Activated T-helper 17 cell treated with anti-CD3 and anti-CD28 coated beads, Interleukin-2, amount 50 U/mL, for 72 hours (primary cell): Measurements from ENCODE around the gene MICAL2. TPM values are rescaled to one million over a fixed set of nuclear protein-coding genes. Genes with fewer than 3 reads are reported as not detected.
A peak's percentile ranks its signal among the peaks of the same experiment; 100 is the strongest.

Experiments used
- ATAC-seq: fragments of 150-1000 bp; cut with Tn5 transposase; replicated peaks from 2 replicates; pipeline ENCODE4 v1.10.0; 2021; ENCODE audit warnings: mild to moderate bottlenecking, moderate library complexity
- H3K27ac Mint-ChIP-seq: one replicate; pipeline ENCODE4 v1.8.0; 2022; ENCODE audit warnings: mixed read lengths
- H3K27me3 Mint-ChIP-seq: one replicate; pipeline ENCODE4 v1.8.0; 2022; ENCODE audit warnings: mixed read lengths
- H3K36me3 Mint-ChIP-seq: one replicate; pipeline ENCODE4 v1.8.0; 2022; ENCODE audit warnings: low read depth, mild to moderate bottlenecking, mixed read lengths
- H3K4me1 Mint-ChIP-seq: one replicate; pipeline ENCODE4 v1.8.0; 2022; ENCODE audit warnings: mixed read lengths
- H3K4me3 Mint-ChIP-seq: one replicate; pipeline ENCODE4 v1.8.0; 2022; ENCODE audit warnings: mild to moderate bottlenecking, mixed read lengths
- H3K9me3 Mint-ChIP-seq: one replicate; pipeline ENCODE4 v1.8.0; 2022; ENCODE audit warnings: mixed read lengths
- total RNA-seq, 2 donors: library from RNA; stranded (reverse); gene quantifications; one replicate each; pipeline ENCODE4 v1.2.3, GENCODE V29; 2022

MICAL2 gene
- total RNA-seq, 2 donors from 2014 or later, result 127 to 253 TPM

- peaks cover 98% of the 10 kb centered on the region for H3K36me3 Mint-ChIP-seq
- H3K27ac Mint-ChIP-seq, result peak overlapping the region; percentile 96
- peaks cover 4% of the 10 kb centered on the region for H3K9me3 Mint-ChIP-seq
- no peak for ATAC-seq
- no peaks in the 10 kb centered on the region for H3K27me3 Mint-ChIP-seq
- H3K4me1 Mint-ChIP-seq, result peaks cover 57% of the 10 kb centered on the region
- H3K4me3 Mint-ChIP-seq, result peak overlapping the region; percentile 95
Observed at GRCh38 chr11:12200991-12201985, 90.9 kb downstream of the MICAL2 start.

- Mint-ChIP-seq H3K9me3 (peaks cover 4% of the 10 kb centered on the region), H3K27me3 (no peaks in the 10 kb centered on the region), H3K4me1 (peaks cover 72% of the 10 kb centered on the region), H3K27ac (no peak overlapping the region), H3K4me3 (peak overlapping the region; percentile 77), H3K36me3 (peaks cover 98% of the 10 kb centered on the region)
- no peak for ATAC-seq
Observed at GRCh38 chr11:12202661-12203310, 92.4 kb downstream of the MICAL2 start.

DNA sequence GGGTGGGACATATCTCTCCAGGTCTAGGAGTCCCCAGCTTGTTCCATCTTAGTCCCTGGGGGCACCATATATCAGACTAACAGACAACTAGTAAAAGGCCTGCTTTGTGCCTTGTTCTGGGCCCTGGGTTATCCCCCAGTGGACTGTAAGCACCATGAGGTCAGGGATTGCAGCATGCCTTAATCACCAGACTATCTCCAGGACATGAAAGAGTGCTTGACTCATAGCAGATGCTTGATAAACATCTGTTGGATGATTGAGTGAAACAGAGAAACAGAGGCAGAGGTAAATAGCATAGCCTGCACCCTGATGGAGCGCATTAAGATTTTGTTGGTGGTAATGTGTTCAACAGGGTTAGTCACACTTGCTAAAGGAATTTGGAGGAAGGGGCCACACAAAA, 94.1 kb downstream of the MICAL2 start:
- peak overlapping the region; percentile 77 for H3K4me3 Mint-ChIP-seq
- peak overlapping the region; percentile 78 for H3K27ac Mint-ChIP-seq
- peaks cover 4% of the 10 kb centered on the region for H3K9me3 Mint-ChIP-seq
- H3K4me1 Mint-ChIP-seq, result peaks cover 80% of the 10 kb centered on the region
- peaks cover 98% of the 10 kb centered on the region for H3K36me3 Mint-ChIP-seq
- no peaks in the 10 kb centered on the region for H3K27me3 Mint-ChIP-seq
- ATAC-seq, result peak; percentile 57

- peak overlapping the region; percentile 96 for H3K27ac Mint-ChIP-seq
- peaks cover 4% of the 10 kb centered on the region for H3K9me3 Mint-ChIP-seq
- peak; percentile 53 for ATAC-seq
- H3K36me3 Mint-ChIP-seq, result peaks cover 98% of the 10 kb centered on the region
- H3K4me1 Mint-ChIP-seq, result peaks cover 75% of the 10 kb centered on the region
- peak overlapping the region; percentile 77 for H3K4me3 Mint-ChIP-seq
- no peaks in the 10 kb centered on the region for H3K27me3 Mint-ChIP-seq
Observed at GRCh38 chr11:12205330-12205729, 94.9 kb downstream of the MICAL2 start.

- no peak for ATAC-seq
- H3K27ac Mint-ChIP-seq, result peak overlapping the region; percentile 96
- no peaks in the 10 kb centered on the region for H3K27me3 Mint-ChIP-seq
- H3K4me3 Mint-ChIP-seq, result peak overlapping the region; percentile 77
- H3K36me3 Mint-ChIP-seq, result peaks cover 98% of the 10 kb centered on the region
- peaks cover 4% of the 10 kb centered on the region for H3K9me3 Mint-ChIP-seq
- H3K4me1 Mint-ChIP-seq, result peaks cover 68% of the 10 kb centered on the region
Observed at GRCh38 chr11:12206529-12206928, 96.1 kb downstream of the MICAL2 start.

- ATAC-seq, result peak; percentile 87
- peaks cover 68% of the 10 kb centered on the region for H3K4me1 Mint-ChIP-seq
- H3K9me3 Mint-ChIP-seq, result peaks cover 4% of the 10 kb centered on the region
- peaks cover 100% of the 10 kb centered on the region for H3K36me3 Mint-ChIP-seq
- peak overlapping the region; percentile 77 for H3K4me3 Mint-ChIP-seq
- H3K27me3 Mint-ChIP-seq, result no peaks in the 10 kb centered on the region
- peak overlapping the region; percentile 96 for H3K27ac Mint-ChIP-seq
Observed at GRCh38 chr11:12207384-12208150, 97.2 kb downstream of the MICAL2 start.

GRCh38 chr11:12209096-12209495, 98.7 kb downstream of the MICAL2 start:
- Mint-ChIP-seq H3K9me3 (no peaks in the 10 kb centered on the region), H3K4me3 (peak overlapping the region; percentile 77), H3K27ac (peak overlapping the region; percentile 41), H3K27me3 (no peaks in the 10 kb centered on the region), H3K4me1 (peaks cover 53% of the 10 kb centered on the region), H3K36me3 (peaks cover 100% of the 10 kb centered on the region)
- no peak for ATAC-seq

DNA sequence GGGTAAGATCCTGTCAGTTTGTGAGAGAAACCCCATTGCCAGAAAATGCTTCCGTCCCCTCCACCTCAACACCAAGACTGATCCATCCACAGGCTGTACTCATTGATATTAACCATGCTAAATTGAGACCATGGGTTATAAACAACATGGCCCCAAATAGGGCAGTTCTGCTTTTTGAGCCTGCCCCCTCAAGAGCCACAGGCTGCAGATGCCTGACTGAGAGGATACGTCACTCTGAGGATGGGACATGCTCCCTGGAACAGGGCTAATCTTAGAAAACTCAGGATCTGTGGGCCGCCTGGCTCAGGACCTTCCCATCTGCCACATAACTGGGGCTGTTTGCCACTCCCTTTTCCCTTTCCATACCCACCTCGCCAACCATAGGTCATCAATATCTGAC, 99.8 kb downstream of the MICAL2 start:
- H3K27me3 Mint-ChIP-seq, result no peaks in the 10 kb centered on the region
- no peak for ATAC-seq
- H3K36me3 Mint-ChIP-seq, result peaks cover 100% of the 10 kb centered on the region
- peak overlapping the region; percentile 71 for H3K27ac Mint-ChIP-seq
- peaks cover 44% of the 10 kb centered on the region for H3K4me1 Mint-ChIP-seq
- no peak overlapping the region for H3K4me3 Mint-ChIP-seq
- no peaks in the 10 kb centered on the region for H3K9me3 Mint-ChIP-seq

DNA sequence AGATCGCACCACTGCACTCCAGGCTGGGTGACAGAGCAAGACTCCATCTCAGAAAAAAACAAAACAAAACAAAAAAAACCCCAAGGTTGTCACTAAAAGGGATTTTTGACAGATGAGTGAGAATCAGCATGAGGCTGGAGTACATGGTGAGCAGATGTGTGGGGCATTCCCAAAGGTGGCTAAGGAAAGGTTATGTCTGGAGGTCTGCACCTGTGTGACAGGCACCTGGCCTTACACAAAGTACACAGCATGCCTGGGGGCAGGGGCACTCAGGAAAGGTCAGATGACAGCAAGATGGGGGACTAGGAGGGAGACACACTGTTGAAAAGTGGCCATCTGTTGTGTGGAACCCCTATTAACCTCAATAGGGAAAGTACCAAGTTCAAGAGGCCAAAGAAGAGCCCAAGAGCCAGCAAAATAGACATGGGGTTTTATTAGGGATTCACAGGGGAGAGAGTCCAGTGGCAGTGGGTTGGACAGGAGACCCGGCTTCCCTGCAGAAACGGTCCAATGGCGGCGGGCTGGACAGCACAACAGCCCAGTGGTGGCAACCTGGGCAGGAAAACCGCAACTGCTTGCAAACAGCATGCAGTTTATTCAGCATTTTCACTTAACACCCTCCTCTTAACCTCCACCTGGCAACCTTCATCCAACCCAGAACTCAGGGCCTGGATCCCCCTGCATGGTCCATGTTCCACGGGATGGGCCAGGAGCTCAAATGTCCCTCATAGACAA, 101.1 kb downstream of the MICAL2 start:
- Mint-ChIP-seq H3K27ac (peak overlapping the region; percentile 71), H3K4me1 (peaks cover 32% of the 10 kb centered on the region), H3K4me3 (no peak overlapping the region), H3K36me3 (peaks cover 100% of the 10 kb centered on the region), H3K9me3 (no peaks in the 10 kb centered on the region), H3K27me3 (no peaks in the 10 kb centered on the region)
- no peak for ATAC-seq

DNA sequence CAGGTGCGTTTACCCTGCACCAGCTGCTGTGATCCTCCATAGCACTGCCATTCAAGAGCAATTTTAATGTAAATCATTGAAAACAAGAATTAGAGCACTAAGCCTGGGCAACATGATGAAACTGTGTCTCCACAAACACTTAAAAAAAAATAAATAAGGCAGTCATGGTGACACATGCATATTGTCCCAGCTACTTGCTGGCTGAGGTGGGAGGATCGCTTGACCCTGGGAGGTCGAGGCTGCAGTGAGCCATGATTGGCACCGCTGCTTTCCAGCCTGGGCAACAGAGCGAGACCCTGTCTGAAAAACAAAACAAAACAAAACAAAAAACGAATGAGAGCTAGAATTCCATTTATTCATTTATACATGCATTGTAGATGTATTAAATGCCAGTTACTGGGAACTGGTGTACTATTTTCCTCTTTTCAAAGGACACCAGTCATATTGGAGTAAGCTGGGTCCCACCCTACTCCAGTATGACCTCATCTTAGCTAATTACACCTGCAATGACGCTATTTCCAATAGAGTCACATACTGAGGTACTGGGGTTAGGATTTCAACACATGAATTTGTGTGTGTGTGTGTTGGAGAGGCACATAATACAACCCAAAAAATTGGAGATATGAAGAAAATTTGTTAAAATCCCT, 101.9 kb downstream of the MICAL2 start:
- Mint-ChIP-seq H3K27ac (no peak overlapping the region), H3K4me3 (peak overlapping the region; percentile 28), H3K27me3 (no peaks in the 10 kb centered on the region), H3K4me1 (peaks cover 24% of the 10 kb centered on the region), H3K36me3 (peaks cover 100% of the 10 kb centered on the region), H3K9me3 (no peaks in the 10 kb centered on the region)
- ATAC-seq, result no peak

DNA sequence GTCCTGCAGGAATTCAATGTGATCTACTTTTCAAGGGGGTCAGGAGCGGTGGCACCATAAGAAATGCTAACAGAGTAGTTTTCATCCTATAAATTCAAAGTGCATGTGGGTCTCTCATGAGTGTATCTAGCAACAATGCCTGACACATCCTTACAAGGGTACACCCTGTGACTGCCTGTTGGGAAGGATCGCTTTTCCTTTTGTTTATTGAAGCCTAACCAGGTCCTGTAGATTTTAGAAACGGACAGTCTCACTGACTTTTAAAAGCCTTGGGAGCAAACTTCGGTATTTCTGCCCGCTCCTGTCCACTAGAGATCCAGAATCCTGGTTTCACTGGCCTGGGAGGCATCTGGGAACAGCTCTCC, 102.4 kb downstream of the MICAL2 start:
- Mint-ChIP-seq H3K36me3 (peaks cover 100% of the 10 kb centered on the region), H3K4me3 (peak overlapping the region; percentile 28), H3K9me3 (no peaks in the 10 kb centered on the region), H3K27ac (peak overlapping the region; percentile 52), H3K27me3 (no peaks in the 10 kb centered on the region), H3K4me1 (peaks cover 19% of the 10 kb centered on the region)
- no peak for ATAC-seq

GRCh38 chr11:12213883-12214282, 103.5 kb downstream of the MICAL2 start:
- peak; percentile 46 for ATAC-seq
- Mint-ChIP-seq H3K4me1 (peaks cover 14% of the 10 kb centered on the region), H3K36me3 (peaks cover 100% of the 10 kb centered on the region), H3K27me3 (no peaks in the 10 kb centered on the region), H3K27ac (peak overlapping the region; percentile 52), H3K4me3 (peak overlapping the region; percentile 28), H3K9me3 (no peaks in the 10 kb centered on the region)

GRCh38 chr11:12214751-12215150, 104.4 kb downstream of the MICAL2 start:
- Mint-ChIP-seq H3K4me3 (no peak overlapping the region), H3K36me3 (peaks cover 100% of the 10 kb centered on the region), H3K9me3 (no peaks in the 10 kb centered on the region), H3K27ac (peak overlapping the region; percentile 76), H3K27me3 (no peaks in the 10 kb centered on the region), H3K4me1 (peaks cover 11% of the 10 kb centered on the region)
- ATAC-seq, result no peak
